Measurements from ENCODE around the gene PRKCB.
"Not testable (repeated sequence)": the region's sequence is repeated elsewhere in the genome, so short reads cannot be mapped to it uniquely, and the experiment has no call there.

Gene PRKCB

DNA sequence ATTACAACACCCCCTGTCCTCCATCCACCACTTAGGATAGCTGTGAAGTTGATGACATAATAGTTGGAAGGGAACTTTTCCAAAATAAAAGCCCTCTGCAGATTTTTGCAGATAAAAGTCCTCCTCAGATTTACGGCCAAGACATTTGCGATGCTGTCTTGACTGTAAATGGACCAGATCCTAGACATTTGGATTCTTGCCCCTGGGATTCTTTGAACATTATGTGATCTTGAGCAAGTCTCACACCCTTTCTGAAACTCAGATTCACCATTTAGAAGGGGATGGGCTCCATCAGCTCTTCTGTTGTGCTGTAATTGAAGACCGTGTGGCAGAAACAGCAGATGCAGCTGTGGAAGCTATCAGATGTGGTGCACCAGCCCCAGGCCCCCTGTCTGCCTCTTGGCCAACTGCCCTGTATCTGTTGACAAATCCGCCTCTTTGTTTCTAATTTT is 266.5 kb downstream of the PRKCB start:
- peak; percentile 16 for DNase-seq

DNA sequence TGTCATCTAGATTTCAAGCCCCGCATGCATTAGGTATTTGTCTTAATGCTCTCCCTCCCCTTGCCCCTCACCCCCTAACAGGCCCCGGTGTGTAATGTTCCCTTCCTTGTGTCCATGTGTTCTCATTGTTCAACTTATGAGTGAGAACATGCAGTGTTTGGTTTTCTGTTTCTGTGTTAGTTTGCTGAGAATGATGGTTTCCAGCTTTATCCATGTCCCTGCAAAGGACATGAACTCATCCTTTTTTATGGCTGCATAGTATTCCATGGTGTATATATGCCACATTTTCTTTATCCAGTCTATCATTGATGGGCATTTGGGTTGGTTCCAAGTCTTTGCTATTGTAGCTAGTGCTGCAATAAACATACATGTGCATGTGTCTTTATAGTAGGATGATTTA is 269.7 kb downstream of the PRKCB start:
- DNase-seq: not testable (repeated sequence)

DNA sequence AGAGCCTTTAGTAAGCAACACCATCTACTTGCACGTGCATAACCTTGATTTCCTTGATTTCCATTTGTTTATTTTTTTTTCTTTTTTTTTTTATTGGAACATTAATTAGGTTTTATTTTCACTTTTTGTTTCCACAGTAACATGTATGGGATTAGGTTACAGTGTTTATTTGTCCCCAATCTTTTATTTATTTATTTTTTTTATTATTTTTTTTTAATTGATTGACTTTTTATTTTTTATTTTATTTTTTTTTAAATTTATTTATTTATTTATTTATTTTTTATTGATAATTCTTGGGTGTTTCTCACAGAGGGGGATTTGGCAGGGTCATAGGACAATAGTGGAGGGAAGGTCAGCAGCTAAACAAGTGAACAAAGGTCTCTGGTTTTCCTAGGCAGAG is 272.3 kb downstream of the PRKCB start:
- DNase-seq: not testable (repeated sequence)

DNA sequence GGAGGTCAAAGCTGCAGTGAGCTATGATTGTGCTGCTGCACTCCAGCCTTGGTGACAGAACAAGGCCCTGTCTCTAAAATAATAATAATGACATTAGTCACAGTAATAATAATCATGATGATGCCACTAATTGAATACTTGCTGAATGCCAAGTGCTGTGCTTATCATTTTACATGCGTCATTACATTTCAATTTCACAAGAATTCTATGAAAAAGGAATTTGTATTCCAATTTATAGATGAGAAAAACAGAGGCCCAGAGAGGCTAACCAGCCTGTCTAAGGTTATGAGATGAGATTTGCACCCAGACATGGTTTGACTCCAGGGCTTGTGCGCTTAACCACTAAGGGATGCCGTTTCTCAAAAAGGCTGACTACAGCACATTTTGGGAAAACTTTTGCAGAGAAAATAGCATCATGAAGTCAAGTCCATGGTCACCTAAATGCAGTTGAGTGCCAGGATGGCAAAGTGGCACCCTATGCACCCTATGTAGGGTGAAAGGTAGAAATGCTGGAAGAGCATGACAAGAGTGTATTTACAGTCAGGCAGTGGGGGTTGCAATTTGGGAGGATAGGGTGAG is 276.0 kb downstream of the PRKCB start:
- DNase-seq: no peak

DNA sequence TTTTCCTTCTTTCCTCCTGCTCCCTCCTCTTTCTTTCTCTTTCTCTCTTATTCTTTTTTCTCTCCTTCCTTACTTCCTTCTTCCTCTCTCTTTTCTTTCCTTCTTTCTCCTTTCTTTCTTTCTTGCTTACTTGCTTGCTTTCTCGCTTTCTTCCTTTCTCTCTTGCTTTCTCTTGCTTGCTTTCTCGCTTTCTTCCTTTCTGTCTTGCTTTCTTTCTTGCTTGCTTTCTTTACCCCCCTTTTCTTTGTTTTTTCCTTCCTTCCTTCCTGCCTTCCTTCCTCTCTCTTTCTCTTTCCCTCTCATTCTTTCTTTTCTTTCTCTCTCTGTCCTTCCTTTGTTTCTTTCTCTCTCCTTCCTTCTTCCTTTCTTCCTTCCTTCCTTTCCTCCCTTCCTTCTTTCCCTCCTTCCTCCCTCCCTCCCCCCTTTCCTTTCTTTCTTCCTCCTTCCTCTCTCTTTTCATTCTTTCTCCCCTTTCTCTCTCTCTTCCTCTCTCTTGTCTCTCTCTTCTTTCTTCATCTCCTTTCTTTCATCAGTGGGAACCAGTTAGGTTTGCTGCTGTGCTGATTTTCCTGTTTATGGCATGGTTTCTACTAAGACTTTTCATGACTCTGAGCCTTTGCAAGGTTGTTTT is 277.4 kb downstream of the PRKCB start:
- DNase-seq: no peak

DNA sequence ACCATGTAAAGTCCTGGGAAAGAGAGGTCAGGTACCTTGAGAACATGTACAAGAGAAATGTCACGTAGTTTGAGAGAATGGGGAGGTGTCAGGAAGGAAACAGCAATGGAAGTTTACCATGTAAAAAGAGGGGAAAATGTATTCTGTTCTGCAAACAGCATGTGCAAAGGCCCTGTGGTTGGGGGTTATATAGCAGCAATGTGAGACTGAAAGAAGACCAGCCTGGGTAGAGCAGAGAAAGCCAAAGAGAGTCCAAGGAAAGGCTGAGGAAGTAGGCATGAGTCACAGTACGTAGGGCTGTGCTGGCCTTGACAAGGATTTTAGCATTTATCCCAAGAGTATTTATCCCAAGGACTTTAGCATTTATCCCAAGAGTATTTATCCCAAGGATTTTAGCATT is 279.1 kb downstream of the PRKCB start:
- DNase-seq: no peak

DNA sequence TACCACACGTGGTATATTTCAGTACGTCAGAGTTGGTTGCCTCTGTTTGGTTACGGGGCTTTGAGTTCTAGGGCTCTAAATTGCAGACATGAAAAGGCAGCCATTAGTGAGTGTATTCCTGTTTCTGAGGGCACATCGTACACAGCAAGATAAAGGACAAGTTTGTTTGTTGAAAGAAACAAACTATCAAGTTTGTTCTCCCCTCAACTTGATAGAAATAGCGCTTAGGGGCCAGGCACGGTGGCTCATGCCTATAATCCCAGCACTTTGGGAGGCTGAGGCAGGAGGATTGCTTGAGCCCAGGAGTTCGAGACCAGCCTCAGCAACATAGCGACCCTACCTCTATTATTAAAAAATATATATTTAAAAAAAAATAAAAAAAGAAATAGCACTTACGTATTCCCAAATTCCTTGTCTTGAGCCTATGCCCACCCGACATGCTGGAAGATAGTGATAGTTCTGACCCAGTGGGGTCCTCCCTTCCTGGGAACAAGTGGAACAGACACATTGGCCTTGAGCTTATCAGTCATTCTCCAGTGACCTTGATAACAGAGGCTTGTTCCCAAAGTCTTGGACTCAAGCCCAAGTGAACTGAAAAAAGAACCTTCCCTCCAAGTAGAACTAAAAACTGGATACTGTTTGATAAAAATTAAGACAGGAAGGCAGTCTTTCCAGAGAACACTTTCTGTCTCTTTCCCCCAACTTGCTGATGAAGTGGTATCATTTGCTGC is 280.4 kb downstream of the PRKCB start:
- peak; percentile 91 for DNase-seq

DNA sequence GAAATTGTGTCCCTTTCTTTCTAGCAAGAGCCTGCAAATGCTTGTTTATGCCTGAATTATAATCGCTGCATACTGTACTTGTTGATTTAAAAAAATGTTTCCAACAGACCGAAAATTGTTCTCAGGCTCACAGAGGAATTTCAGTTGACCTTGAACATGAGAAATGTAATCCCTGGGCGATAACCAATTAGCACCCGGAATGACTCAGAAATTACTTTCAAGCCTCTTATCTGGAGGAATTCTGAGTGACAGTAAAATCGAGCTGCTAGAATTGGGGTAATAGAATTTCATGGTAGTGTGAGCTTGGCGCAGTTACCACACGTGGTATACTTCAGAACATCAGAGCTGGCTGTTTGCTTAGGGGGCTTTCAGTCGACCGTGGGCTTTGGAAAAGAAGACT is 281.2 kb downstream of the PRKCB start:
- peak; percentile 38 for DNase-seq

DNA sequence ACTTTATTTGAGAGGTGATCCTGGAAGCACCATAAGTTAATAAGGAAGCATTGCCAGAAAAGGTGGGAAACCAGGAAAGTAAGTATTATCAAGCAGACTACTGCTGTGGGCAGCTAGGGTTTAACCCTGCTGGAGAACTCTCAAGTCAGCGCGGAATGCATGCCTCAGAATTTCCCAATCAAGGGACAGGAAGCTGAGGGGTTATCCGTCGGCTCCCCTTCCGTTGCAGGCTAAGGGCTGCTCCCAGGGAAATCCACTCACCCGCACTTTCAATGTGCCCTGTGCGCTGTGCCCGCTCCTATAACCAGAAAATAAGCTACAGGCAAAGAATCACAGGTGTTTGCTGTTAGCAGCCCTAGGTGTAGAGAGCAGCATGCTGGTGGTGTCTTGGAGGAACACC is 281.9 kb downstream of the PRKCB start:
- no peak for DNase-seq

DNA sequence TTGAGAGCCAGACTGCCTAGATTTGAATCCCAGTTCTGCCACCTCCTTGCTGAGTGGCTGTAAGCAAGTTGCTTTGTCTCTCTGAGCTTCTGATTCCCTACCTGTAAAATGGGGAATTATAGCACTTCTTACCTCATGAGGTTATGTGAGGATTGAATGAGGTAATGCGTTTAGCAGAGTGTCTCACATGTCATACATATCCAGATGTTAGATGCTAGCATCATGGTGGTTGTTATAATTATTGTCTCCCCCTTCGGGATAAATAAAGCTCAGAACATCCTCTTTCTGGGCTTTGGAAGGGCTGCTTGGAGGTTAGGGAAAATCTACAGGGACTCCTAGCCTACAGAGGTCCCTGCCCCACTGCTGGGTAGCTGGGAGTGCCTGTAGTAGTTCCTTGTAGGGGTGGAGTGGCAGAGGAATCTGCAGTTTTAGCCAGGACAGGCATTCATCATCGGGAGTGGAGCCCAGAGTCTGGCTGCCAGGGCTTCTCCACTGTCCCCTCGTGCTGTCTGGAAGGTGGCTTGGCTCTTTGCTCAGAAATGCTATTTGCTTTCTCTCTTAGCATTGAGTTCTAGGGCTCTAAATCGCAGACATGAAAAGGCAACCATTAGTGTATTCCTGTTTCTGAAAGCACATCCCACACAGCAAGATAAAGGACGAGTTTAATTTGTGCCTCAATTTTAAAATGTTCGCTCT is 282.5 kb downstream of the PRKCB start:
- DNase-seq: no peak

DNA sequence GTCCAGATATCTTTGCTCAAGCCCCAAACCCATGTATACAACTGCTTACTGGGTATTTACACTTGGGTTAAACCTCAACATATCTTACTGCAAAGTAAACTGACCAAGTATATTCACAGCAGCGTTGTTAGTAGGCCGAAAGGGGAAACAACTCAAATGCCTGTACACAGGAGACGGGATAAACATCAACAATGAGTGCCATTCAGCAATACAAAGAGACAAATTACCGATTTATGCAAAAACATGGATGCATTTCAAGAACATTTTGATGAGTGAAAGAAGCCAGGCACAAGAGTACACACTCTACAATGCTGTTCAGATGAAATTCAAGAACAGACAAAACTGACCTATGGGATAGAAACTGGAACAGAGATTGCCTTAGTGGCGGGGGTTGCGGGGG is 284.0 kb downstream of the PRKCB start:
- no peak for DNase-seq

DNA sequence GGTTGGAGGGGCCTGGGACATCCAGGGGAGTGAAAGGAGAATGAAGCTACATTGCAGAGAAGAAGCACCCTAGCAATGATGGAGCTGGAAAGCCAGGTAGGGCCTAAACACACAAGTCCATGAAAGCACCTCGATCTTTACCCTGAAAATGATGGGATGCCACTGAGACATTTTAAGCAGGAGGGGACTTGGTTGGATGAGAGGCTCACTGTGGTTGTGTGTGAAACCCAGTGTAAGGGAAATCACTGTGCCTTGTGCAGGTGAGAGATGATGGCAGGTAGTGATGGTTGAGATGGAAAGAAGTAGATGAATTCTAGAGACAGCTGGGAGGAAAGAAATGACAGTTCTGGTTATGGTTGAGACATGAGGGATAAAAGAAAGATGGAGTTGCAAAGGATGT is 287.5 kb downstream of the PRKCB start:
- DNase-seq: no peak

DNA sequence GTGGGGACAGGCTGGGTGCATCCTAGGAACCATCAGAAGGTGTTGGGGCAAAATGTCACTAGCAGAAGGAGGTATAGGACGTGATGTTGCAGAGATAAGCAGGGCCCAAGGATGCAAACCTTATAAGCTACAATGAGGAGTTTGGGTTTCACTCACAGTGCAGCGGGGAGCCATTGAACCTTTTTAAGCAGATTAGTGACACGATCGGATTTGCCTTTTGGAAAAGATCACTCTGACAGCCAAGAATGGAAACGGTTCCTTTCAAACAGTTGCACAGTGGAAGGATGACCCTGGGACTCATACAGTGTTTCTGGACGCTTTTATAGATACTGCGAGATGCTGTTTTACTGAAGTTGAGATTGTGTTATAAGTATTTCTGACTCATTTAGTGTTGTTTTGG is 288.5 kb downstream of the PRKCB start:
- DNase-seq: no peak

DNA sequence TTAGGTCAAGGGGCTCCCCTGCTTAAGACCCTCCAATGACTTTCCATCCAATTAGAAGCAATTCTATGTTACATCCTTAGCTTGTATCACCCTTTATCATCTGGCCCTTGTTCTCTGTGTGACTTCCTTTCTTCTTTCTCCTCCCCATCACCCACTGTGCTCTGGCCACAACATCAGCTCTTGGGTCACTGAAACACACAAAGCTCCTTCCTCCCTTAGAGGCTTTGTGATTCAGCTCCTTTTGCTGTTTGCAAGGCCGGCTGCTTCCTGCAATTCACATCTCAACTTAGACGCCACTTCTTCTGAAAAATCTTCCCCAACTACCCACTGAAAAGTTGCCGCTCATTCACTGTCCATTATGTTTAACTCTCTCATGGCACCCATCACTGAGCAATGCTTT is 289.4 kb downstream of the PRKCB start:
- DNase-seq: no peak

DNA sequence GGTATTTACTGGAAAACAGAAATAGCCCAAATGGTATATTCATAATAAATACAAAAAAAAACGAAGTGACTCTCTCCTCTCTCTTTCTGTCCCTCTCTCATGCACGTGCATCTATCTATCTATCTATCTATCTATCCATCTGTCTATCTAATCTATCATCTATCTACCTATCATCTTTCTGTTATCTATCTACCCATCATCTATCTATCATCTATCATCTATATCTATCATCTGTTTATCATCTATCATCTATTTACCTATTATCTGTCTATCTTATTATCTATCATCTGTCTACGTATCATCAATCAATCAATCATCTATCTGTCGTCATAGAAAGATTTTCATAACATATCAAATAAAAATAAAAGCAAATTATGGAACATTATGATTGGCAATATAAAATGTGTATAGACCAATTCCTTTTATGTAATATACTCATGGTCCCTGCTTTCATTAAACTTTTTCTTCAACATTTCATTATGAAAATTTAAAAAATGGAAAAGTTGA is 293.7 kb downstream of the PRKCB start:
- no peak for DNase-seq

DNA sequence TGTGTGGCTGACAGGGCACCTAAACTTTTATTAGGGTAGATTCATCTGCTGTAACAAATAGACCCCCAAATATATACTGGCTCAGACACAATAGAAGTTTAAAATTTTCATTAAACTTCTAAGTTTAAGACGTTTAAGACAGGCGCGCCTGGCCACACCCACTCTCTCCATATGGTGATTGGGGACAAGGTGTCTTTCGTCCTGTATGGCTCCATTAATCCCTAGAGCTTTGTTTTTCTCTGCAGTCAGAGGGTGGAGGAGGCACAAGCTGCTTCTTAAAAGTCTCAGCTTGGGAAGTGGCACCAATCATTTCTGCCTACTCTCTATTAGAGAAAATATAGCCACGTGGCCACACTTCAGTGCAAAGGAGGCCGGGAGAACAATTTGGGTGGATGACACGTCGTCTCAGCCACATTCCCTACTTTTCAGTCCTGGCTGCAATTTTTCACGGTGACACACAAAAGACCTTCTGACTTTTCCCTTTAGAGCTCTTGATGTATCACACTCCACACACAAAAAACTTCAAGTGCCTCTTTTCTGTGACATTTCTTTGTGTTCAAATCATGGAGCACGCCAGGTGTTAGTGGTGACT is 294.8 kb downstream of the PRKCB start:
- DNase-seq: no peak

DNA sequence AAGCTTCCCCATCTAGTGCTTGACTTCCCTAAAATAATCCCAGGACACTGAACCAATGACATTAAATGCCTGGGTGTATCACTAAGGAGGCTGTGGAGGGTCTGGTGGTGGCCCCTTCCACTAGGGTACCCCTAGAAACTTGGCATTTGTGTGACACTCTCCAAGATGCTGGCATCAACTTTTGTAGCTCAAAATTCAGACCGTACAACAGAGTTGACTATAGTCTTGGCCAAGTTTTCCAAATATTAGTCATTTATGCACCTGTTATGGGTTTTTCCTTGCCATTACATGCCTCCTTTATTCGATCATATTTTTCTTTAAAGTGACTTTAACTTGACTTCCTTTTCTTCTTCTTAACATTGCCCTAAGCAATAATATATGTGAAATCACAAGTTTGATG is 295.5 kb downstream of the PRKCB start:
- no peak for DNase-seq

DNA sequence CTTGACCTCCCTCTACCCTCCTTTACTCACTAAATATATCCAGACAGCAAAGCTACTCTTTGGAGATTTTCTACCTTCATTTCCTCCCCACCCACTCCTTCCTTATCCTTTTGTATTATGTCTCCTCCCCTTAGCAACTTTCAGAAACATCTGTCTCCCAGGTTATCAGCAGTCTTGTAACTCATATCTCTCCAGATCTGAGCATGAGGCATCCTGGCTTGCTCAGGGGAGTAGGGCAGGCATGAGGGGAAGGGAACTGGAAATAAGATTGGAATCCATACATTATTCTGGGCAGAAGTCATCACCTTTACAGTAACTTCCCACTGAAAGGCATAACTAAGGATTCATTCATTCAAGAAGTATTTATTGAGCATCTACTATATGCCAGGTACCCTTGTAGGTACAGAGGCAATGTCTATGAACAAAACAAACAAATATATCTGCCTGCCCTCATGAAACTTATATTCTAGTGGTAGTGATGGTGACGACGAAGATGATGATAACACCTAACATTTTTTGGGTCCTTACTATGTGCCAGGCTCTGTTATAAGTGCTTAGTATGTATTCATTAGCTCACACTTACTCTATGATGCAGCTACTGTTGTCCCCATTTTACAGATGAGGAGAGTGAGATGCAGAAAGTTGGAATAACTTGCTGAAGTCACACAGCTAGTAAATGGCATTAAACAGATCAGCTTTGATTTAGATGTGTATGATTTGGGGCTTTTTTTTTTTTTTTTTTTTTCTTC is 296.4 kb downstream of the PRKCB start:
- DNase-seq: no peak

DNA sequence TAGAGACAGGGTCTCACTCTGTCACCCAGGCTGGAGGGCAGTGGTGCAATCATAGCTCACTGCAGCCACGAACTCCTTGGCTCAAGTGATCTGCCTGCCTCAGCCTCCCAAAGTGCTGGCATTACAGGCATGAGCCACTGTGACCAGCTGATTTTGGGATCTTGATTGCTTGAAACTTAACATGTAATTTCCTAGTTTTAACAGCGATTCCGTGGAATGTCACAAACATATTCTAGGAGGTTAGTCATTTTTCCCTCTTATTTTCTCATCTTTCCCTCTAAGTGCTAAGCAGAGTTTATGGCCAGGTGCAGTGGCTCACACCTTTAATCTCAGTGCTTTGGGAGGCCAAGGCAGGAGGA is 297.0 kb downstream of the PRKCB start:
- DNase-seq: no peak

DNA sequence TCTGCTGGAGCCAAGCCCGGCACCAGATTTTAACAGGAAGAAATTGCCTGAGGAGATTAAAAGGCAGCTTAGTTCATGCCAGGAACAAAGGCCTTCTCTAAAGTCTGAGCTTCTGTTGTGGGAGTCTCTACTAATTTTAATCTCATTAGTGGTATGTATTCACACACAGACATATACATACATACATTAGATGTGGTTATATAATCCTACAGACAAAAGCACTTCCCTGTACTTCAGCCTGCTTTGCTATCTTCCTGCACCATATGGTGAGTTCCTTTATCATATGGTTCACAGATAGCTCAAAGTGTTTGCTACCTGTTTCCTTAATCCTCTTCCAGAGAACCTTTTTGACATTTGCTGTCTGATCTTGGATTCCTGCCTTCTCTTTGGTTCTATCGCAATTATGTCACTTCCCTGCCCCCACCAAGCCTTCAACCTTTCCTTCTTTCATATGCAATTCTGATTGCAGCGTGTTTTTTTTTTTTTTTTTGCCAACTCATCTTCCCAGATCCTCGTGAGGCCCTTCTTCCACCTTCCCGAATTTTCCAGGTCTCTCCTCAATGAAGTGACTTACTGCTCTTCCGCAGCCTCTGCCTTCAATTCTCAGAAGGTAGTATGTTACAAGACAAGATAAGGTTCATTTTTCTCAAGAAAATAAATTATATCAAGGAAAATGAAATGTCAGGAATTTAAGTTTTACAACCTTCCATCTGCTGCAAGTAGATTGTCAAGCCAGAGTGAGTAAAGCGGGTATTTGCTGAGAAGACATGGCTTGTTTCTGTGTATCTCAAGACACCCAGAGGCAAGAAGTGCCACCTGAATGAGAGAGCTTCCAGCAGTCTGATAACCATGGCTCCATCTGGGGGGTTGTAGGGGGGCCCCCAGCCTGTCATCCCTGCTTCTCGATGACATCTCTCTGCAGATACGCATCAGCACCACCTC is 300.1 kb downstream of the PRKCB start:
- peak; percentile 76 for DNase-seq

DNA sequence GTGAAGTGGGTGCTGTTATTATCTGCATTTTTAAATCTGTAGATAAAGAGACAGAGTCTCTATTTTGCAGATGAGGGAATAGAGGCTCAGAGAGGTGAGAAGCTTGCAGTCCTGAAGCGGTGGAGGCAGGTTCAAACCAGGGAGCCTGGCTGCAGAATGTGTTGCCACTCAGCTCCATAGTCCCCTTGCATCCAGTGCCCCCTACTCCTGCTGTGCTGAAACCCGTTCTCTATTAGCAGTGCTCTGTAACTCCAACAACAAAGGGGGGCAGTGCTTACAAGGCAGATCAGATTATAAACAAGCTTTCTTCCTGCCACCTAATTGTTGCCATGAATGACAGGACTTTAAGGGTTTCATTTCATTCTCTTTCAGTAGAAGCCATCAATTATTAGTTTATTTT is 302.2 kb downstream of the PRKCB start:
- DNase-seq: no peak

Data from hematopoietic multipotent progenitor cell treated with erythropoietin and hydrocortisone succinate and interleukin-3 and kit ligand, for 6 days (in vitro differentiated cells).